ENCODE data around the gene MAP2. TPM values are rescaled to one million over a fixed set of nuclear protein-coding genes. Genes with fewer than 3 reads are reported as not detected.

MAP2 gene
- total RNA-seq, 1 experiment from 2014 or later = 71.1 TPM

DNA sequence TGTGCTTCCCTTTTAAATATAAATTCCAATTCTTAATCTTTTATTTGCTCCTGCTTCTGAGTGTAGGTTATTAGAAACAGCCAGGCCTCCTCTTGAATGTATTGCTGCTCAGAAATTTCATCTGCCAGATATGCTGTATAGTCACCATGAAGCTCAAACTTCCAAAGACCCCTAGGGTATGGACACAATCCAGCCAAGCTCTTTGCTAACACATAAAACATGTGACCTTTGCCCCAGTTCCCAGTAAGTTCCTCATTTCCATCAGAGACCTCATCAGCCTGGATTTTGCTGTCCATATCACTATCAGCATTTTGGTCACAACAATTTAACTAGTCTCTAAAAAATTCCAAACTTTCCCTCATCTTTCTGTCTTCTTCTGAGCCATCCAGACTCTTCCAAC lies 75.2 kb downstream of the MAP2 start:
- Histone ChIP-seq H3K4me1 (replicated peaks; ENCODE audit: insufficient read depth) (peaks cover 18% of the 10 kb centered on the region), H3K36me3 (ENCODE audit: low read depth) (no peaks in the 10 kb centered on the region), H3K4me3 (no peak overlapping the region), H2AFZ (no peak overlapping the region), H3K27me3 (ENCODE audit: insufficient read depth, low read depth) (no peaks in the 10 kb centered on the region), H3K27ac (no peak overlapping the region), H3K9me2 (ENCODE audit: insufficient read depth) (no peaks in the 10 kb centered on the region), H3F3A (ENCODE audit: insufficient read depth, low read depth) (peaks cover 14% of the 10 kb centered on the region; the same call in 1 of the 2 replicates), H4K20me1 (ENCODE audit: insufficient read depth) (no peaks in the 10 kb centered on the region), H3K79me2 (ENCODE audit: low read depth) (no peaks in the 10 kb centered on the region), H3K4me2 (no peak overlapping the region), H3K9me3 (ENCODE audit: insufficient read depth, low read depth) (no peaks in the 10 kb centered on the region)
- TF ChIP-seq EZH2 (IDR thresholded peaks at IDR 0.05; ENCODE audit: low read depth) = no peak
- TF ChIP-seq CTCF (conservative IDR thresholded peaks at IDR 0.05) = no peak
- POLR2A ChIA-PET (ENCODE audit: unreplicated experiment) = interaction anchor here (0.7 kb wide), 1 partner anchor 73 kb away, joined by 3 read pairs; no protein-coding TSS in a partner anchor
- CTCF ChIA-PET = no interaction called here
- BruUV-seq (replicated peaks) = no TSS peak
- intact Hi-C loops (cut with micrococcal nuclease; ENCODE audit: unreplicated experiment) = loop anchor here (5.0 kb wide), 1 partner anchor 117 kb away; no protein-coding TSS in a partner anchor
- DNase-seq = peak in 1 of 2 experiments; percentile 36

DNA sequence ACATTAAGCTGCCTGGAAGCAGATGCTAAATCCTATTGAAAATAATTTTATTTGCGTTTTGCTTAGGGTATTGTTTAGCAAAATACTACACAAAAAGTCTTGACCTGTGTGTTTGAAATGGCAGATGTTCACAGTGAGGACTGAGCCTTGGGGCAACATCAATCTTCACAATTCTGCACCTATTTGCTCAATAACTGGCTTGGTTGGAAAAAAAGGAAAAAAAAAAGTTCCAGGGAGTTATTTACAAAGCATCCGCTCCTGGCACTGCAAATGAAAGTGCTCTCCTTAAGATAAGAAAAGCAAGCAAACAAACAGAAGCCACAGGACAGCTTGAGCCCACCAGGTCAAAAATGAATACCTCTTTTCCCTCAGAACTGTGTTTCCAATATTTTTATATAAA lies 77.7 kb downstream of the MAP2 start:
- intact Hi-C loops (cut with micrococcal nuclease; ENCODE audit: unreplicated experiment) = no loop called here
- H3K27ac ChIP-seq = no peak overlapping the region
- no TSS peak for BruUV-seq (replicated peaks)

GRCh38 chr2:209505410-209505809 lies 81.6 kb downstream of the MAP2 start:
- Histone ChIP-seq H3K27ac (no peak overlapping the region), H4K20me1 (ENCODE audit: insufficient read depth) (no peaks in the 10 kb centered on the region), H3K36me3 (ENCODE audit: low read depth) (no peaks in the 10 kb centered on the region), H3K79me2 (ENCODE audit: low read depth) (no peaks in the 10 kb centered on the region), H2AFZ (no peak overlapping the region), H3F3A (ENCODE audit: insufficient read depth, low read depth) (no peaks in the 10 kb centered on the region), H3K9me2 (ENCODE audit: insufficient read depth) (no peaks in the 10 kb centered on the region), H3K27me3 (ENCODE audit: insufficient read depth, low read depth) (no peaks in the 10 kb centered on the region), H3K4me1 (replicated peaks; ENCODE audit: insufficient read depth) (no peaks in the 10 kb centered on the region), H3K9me3 (ENCODE audit: insufficient read depth, low read depth) (no peaks in the 10 kb centered on the region), H3K4me3 (no peak overlapping the region), H3K4me2 (no peak overlapping the region)
- no peak for DNase-seq
- ChIA-PET POLR2A (ENCODE audit: unreplicated experiment) (no interaction called here), CTCF (no interaction called here)
- intact Hi-C loops (cut with micrococcal nuclease; ENCODE audit: unreplicated experiment) = no loop called here
- no TSS peak for BruUV-seq (replicated peaks)
- no peak for TF ChIP-seq CTCF (conservative IDR thresholded peaks at IDR 0.05)
- no peak for TF ChIP-seq EZH2 (IDR thresholded peaks at IDR 0.05; ENCODE audit: low read depth)

More for the DNA sequence above, 77.7 kb downstream of the MAP2 start:
- TF ChIP-seq EZH2 (IDR thresholded peaks at IDR 0.05; ENCODE audit: low read depth) (no peak), CTCF (conservative IDR thresholded peaks at IDR 0.05) (no peak)
- Histone ChIP-seq H3K79me2 (ENCODE audit: low read depth) (no peaks in the 10 kb centered on the region), H3K36me3 (ENCODE audit: low read depth) (no peaks in the 10 kb centered on the region), H3K27me3 (ENCODE audit: insufficient read depth, low read depth) (no peaks in the 10 kb centered on the region), H3K4me2 (no peak overlapping the region), H3K9me2 (ENCODE audit: insufficient read depth) (no peaks in the 10 kb centered on the region), H3K4me3 (no peak overlapping the region), H4K20me1 (ENCODE audit: insufficient read depth) (no peaks in the 10 kb centered on the region), H3K9me3 (ENCODE audit: insufficient read depth, low read depth) (no peaks in the 10 kb centered on the region), H3F3A (ENCODE audit: insufficient read depth, low read depth) (peaks cover 4% of the 10 kb centered on the region; the same call in 1 of the 2 replicates), H2AFZ (no peak overlapping the region), H3K4me1 (replicated peaks; ENCODE audit: insufficient read depth) (peaks cover 6% of the 10 kb centered on the region)
- no peak for DNase-seq
- POLR2A ChIA-PET (ENCODE audit: unreplicated experiment) = no interaction called here
- CTCF ChIA-PET = no interaction called here

All from PC-9 (cell line).